GM19023 (cell line): ENCODE results near the gene STK4.

ENCODE experiments used
- ATAC-seq: cut with Tn5 transposase; IDR thresholded peaks from one replicate; pipeline ENCODE4 v1.9.1; 2021; ENCODE audit warnings: mild to moderate bottlenecking, moderate library complexity; ENCODE audit not compliant: unreplicated experiment

The STK4 gene

GRCh38 chr20:44952731-44953130 lies 13.6 kb upstream of the STK4 start:
- ATAC-seq: no peak

DNA sequence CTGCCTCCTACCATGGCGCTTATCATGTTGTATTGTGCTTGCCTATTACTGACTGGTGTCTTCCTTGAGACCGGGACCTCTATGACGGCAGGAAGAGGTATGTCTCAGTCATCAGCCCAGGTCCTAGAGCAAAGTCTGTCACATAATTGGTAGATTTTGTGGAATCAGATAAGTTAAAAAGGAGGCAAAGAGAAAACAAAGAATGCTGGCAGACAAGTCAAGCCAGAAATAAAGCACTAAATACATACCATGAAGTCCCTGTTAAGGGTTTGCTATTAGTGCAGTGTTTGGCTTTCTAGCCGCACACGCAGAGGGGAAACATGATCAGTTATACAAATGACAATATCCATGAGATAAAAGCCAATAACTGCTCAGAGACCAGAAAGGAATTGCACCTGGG lies 12.1 kb upstream of the STK4 start:
- ATAC-seq: no peak

- no peak for ATAC-seq
Observed at GRCh38 chr20:44955270-44955669, 11.0 kb upstream of the STK4 start.

DNA sequence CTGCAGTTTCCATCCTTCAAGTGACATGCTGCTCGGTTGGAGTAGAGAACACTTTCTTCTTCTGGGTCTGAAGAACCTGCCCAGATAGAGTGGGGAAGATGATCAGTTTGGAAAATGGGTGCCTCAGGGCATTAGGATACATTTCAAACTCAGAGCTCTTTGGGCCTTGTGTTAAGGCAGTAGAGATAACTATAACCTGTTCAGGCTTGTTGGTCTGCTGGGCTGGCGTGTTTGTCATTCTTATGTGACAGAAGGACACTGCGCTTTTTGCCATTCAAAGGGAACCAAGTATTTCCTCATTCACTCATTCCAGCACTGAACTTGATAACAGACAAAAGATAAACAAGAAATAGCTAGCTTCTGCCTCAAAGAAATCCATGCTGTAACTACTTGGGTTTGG lies 9.9 kb upstream of the STK4 start:
- no peak for ATAC-seq

DNA sequence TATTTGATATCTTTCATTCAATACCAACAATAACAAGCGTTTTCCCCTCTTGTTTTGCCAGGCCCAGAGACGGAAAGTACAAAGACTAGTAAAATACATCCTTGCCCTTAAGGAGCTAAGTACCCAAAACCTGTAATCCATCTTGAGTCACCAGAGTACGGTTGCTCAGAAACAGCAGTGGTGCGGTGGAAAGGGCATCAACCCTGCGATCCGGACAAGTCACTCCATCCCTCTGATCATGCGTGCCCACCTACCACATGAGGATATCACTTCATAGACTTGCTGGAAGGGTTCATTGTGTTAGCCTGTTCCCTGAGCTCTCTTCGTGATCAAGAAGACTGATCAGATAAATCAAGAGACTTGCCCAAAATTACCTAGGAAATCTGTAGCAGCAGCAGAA lies 8.0 kb upstream of the STK4 start:
- no peak for ATAC-seq

- no peak for ATAC-seq
Observed at GRCh38 chr20:44959082-44959637, 7.2 kb upstream of the STK4 start.

GRCh38 chr20:44959638-44960102 lies 6.6 kb upstream of the STK4 start:
- peak; percentile 36 for ATAC-seq

DNA sequence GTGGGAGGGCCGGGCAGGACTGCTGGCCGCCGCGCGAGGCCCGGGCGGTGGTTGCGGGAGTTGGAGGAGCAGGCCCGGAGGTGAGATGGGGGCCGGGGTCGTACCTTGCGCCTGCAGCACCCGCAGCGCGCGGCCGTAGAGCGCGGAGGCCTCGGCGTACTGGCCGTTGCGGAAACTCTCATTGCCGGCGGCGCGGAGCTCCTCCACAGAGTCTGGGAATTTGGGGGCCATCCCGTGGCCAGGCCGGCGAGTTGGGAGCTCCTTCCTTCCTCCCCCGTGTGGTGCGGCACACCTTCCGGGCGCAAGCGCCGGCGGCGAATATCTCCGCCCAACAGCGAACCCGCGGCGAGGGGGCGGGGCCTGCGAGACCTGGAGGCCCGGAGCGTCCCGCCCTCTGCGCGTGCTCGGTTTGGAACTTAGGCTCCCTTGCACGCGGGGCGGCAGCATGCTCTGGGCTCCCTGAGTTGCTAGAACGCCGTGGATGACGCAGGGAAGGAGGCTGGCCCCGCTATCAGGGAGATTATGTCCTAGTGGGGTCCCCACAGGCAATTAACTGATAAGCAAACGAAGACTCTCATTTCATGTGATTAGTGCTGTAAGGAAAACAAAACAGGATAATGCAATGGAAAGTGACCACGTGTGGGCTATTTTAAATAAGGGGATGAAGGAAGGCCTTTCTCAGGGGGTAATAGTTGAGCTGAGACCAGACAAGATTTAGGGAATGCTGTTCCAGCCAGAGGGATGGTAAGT lies 6.0 kb upstream of the STK4 start, which contains the start of gene TOMM34:
Gene TOMM34, minus strand, starts transcription at position 295 of the 750 bp plus-strand sequence. Its CDS starts 64 bp downstream, at position 231.
- ATAC-seq: peak; percentile 92

DNA sequence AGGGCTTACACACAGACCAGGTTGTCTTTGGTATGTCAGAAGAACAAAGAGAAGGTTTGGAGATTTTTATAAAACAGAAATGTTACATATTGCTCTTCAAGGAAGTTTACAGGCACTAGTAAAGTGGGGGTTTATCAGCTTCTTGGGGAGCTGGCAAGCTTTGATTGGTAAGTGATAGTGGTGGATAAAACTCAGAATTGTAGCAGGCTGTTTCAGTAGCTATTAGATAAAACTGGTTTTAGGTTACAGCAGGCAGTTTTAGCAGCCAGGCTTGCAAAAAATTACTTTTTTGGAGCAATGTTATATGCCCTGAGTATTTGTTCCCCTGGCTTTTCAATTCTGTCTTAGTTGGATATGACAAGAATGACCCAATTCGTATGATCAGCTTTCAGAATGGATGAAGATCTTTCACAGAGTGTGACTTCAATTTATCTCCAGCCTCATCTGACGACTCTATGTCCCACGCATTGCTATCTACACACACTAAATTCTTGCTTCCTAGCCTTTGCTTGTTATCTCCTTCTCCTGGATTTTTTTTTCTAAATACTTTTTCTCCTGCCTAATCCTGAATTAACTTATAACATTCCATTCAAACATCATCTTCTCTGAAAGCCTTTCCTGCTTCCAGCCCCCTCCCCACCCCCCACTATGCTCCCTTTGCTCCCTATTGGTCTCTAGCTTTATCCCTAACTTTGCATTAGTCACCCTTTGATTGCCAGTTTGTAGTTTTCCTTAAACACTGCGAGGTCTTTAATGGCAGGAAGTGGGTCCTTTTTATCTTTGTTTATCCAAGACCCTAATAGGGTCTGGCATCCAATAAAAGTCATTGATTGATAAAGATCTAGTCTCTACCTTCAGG lies 5.1 kb upstream of the STK4 start:
- ATAC-seq: no peak

GRCh38 chr20:44961870-44962267 lies 4.4 kb upstream of the STK4 start:
- no peak for ATAC-seq

- ATAC-seq: no peak
Observed at GRCh38 chr20:44962483-44962882, 3.8 kb upstream of the STK4 start.

DNA sequence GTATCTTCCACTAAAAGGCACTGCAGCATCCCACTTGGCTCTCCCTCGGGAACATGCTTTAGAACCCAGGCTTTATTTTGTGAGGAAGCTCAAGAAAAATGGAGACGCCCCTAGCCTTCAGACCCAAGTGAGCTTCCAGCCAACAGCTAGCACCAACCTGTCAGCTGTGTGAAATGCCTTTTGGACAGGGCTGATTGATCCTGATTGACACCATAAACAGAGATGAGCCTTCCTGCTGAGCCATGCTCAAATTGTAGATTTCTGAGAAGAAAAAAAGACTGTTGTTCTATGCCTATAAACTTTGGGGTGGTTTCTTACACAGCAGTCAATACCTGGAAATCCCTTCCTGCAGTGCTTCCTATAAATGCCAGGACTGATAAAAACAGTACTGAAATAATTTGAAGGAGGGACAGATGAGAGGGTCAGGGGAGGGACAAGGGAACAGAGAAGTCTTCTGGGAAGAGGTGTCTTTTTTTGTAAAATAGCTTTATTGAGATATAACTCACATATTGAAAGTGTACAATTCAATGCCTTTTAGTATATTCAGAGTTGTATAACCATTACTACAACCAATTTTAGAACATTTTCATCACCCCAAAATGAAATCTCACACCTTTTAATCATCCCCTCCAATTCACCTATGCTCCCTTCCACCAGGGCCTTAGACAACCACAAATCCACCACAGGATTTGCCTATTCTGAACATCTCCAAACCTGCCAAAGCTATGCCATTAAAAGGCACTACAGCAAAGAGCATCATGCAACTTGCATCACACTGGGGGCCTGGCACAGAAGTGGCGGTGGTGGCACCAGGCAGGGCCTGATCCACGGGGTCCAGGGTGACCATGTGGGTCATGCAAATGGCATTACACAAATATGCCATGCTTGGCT lies 2.7 kb upstream of the STK4 start:
- ATAC-seq: no peak

DNA sequence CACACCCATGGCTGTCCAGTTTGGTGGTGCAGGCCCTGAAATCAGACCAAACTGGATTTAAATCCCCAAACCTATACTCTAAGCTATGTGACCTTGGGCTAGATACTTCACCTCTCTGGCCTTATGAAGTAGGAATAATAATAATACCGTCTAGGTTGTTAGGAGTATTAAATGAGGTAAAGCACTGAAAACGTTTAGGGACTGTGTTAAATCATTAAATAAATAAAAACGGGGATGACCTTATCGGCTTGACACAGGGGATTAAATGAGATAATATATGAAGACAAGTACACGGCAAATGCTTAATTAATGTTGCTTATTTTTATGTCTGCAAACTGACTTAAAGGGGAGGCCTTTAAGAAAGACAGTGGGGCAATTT lies 672 bp upstream of the STK4 start:
- no peak for ATAC-seq

DNA sequence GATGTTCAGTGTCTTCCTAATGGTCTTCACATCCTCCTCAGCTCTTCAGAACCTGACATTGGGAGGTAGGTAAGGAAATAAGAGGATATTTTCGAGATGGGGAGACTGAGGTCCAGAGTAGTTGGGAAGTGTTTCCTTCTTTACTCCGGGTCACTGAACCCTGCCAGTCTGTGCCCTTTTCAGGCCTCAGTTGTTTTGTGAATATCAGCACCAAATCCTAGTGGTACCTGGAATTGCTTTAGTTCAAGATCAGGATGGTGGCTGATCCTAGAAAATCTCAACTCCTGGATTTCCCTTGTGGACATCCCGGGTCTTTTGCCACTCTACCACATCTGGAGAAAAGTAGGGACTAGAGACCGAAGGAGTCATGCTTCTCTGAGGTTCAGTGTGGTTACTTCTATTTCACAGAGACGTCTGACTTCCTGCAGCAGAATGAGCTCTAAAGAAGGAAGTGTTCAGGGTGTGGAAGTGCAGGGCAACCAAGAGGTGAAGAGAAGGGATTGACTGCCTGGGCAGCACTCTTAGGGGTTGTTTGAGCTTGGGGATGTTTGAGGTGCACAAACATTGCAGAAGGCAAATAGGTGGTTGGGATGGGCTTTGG lies 995 bp downstream of the STK4 start:
- no peak for ATAC-seq

- ATAC-seq: no peak
Observed at GRCh38 chr20:44969300-44969894, 3.1 kb downstream of the STK4 start.

- ATAC-seq: no peak
Observed at GRCh38 chr20:44970243-44970757, 4.0 kb downstream of the STK4 start.

GRCh38 chr20:44973053-44973452 lies 6.7 kb downstream of the STK4 start:
- no peak for ATAC-seq

GRCh38 chr20:44976698-44977097 lies 10.4 kb downstream of the STK4 start:
- ATAC-seq: no peak

DNA sequence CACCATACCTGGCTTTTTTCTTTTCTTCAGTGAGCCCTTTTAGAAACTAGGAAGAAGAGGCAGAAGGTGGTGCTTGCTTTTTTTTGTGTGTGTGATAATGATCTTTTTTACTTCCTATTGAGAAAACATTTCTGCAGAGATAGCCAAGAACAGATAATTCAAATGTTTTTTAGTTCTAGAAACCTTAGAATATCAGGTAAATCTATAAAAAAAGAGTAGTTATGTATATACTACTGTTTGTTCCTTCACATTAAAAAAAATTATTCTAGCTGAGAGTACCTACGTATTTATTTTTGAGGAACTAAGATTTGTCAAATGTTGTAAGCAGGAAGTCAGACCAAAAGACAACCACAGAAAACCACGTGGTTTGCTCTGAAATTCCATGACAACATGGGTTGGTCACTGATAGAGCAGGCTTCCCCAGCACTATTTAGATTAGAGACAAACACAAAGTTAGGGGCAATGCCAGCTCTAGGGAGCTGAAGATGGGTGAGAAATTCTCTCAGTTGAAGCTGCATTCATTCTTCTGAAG lies 12.8 kb downstream of the STK4 start:
- ATAC-seq: peak; percentile 70
